Loucy (cell line): ENCODE results near the gene NUDT2.

ENCODE experiments used
- CTCF ChIP-seq: fragments of 200-600 bp; sonication (generic); conservative IDR thresholded peaks from 2 replicates; pipeline ENCODE4 v1.5.1; 2014; ENCODE audit warnings: mild to moderate bottlenecking, antibody characterized with exemption, low read length
- EZH2phosphoT487 ChIP-seq: fragments of 200-600 bp; IDR thresholded peaks from 2 replicates; pipeline ENCODE4 v1.6.1; 2018; ENCODE audit warnings: antibody characterized with exemption, mild to moderate bottlenecking, moderate library complexity, borderline replicate concordance

DNA sequence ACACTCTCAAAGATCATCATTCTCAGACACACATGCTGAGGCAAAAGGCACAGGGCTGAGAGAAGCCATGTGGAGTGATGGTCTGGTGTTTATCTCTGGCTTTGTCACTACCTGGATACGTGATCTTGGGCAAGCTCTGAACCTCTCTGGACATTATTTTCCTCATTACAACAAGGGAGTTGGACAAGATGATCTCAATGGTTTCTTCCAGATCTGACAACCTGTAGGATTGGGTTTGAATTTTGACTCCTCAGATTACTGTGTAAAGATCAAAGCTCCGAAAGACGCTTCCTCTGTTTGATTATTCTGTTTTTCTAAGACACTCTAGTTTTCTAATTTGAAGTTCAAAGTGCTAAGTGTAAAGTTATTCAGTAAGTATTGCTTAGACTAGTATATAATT, 20.0 kb downstream of the NUDT2 start:
- TF ChIP-seq EZH2phosphoT487 (no peak), CTCF (no peak)
